K562 (cell line): ENCODE measurements around the gene MMP24OS. TPM values are rescaled to one million over a fixed set of nuclear protein-coding genes. Genes with fewer than 3 reads are reported as not detected.

ENCODE experiments used
- ATF3 ChIP-seq, 2 experiments: fragments of 450-650 bp in 1 of 2; sonication (generic) in 1 of 2; formaldehyde crosslinking in 1 of 2; IDR thresholded peaks in 1 of 2; conservative IDR thresholded peaks in 1 of 2; 2 replicates each; pipeline versions ENCODE4 v1.6.1 to v1.8.1; 2016 to 2023; ENCODE audit warnings: mild to moderate bottlenecking in 2 of 2, moderate library complexity in 2 of 2, inconsistent platforms in 1 of 2, missing genetic modification reagents in 1 of 2
- CCNT2 ChIP-seq: IDR thresholded peaks from 2 replicates; pipeline ENCODE4 v1.6.1; 2011; ENCODE audit warnings: borderline replicate concordance, low read depth, mild to moderate bottlenecking, moderate library complexity, mixed read lengths, low read length; ENCODE audit not compliant: insufficient read length; ENCODE audit errors: extremely low read depth
- CEBPB ChIP-seq: fragments of 450-650 bp; IDR thresholded peaks from 2 replicates; pipeline ENCODE4 v1.6.1; 2016; ENCODE audit warnings: missing genetic modification characterization, missing compliant biosample characterization
- CXXC5 ChIP-seq: fragments of 250-450 bp; sonication (Bioruptor Pico); IDR thresholded peaks from 2 replicates; pipeline ENCODE4 v1.8.0; 2022; ENCODE audit warnings: inconsistent platforms, mild to moderate bottlenecking, moderate library complexity
- E2F1 ChIP-seq: sonication (generic); formaldehyde crosslinking; IDR thresholded peaks from 2 replicates; pipeline ENCODE4 v1.8.1; 2023; ENCODE audit warnings: mild to moderate bottlenecking, missing genetic modification reagents, moderate library complexity
- EP300 ChIP-seq: IDR thresholded peaks from 2 replicates; pipeline ENCODE4 v1.6.1; 2012; ENCODE audit warnings: low read length, improper control_type of control experiment
- ETS1 ChIP-seq: conservative IDR thresholded peaks from 2 replicates; pipeline ENCODE4 v1.6.1; 2011; ENCODE audit warnings: low read depth, mild to moderate bottlenecking, low read length; ENCODE audit not compliant: control insufficient read depth
- FOXK2 ChIP-seq, 2 experiments: fragments of 450-650 bp; IDR thresholded peaks in 1 of 2; conservative IDR thresholded peaks in 1 of 2; 2 replicates each; pipeline ENCODE4 v1.6.1; 2016; ENCODE audit warnings: low read depth in 2 of 2, mild to moderate bottlenecking in 1 of 2
- FOXP1 ChIP-seq: sonication (generic); formaldehyde crosslinking; IDR thresholded peaks from 2 replicates; pipeline ENCODE4 v1.8.0; 2022; ENCODE audit warnings: mild to moderate bottlenecking, missing genetic modification reagents
- GABPB2 ChIP-seq: fragments of 250-450 bp; sonication (Bioruptor Pico); conservative IDR thresholded peaks from 2 replicates; pipeline ENCODE4 v1.5.1; 2021; ENCODE audit warnings: mild to moderate bottlenecking
- MCM3 ChIP-seq: fragments of 450-650 bp; IDR thresholded peaks from 2 replicates; pipeline ENCODE4 v1.6.1; 2016
- MYBL2 ChIP-seq, 2 experiments: fragments of 450-650 bp in 1 of 2; sonication (generic) in 1 of 2; formaldehyde crosslinking in 1 of 2; IDR thresholded peaks; 2 replicates each; pipeline versions ENCODE4 v1.6.1 to v1.8.1; 2017 to 2022; ENCODE audit warnings: borderline replicate concordance in 1 of 2, inconsistent platforms in 1 of 2, low read depth in 1 of 2, mild to moderate bottlenecking in 1 of 2, missing genetic modification reagents in 1 of 2, moderate library complexity in 1 of 2
- NCOA4 ChIP-seq: fragments of 450-650 bp; IDR thresholded peaks from 2 replicates; pipeline ENCODE4 v1.6.1; 2018; ENCODE audit warnings: mild to moderate bottlenecking; ENCODE audit not compliant: partially characterized antibody
- NR2F6 ChIP-seq: fragments of 450-650 bp; formaldehyde crosslinking; IDR thresholded peaks from 2 replicates; pipeline ENCODE4 v1.4.0; 2020; ENCODE audit warnings: mild to moderate bottlenecking
- PPARD ChIP-seq: fragments of 250-450 bp; sonication (Bioruptor Pico); IDR thresholded peaks from 2 replicates; pipeline ENCODE4 v1.8.0; 2022; ENCODE audit warnings: inconsistent platforms, mild to moderate bottlenecking, moderate library complexity
- RUNX1 ChIP-seq: sonication (generic); IDR thresholded peaks from 2 replicates; pipeline ENCODE4 v1.6.1; 2016; ENCODE audit warnings: antibody characterized with exemption, low read depth
- TFAM ChIP-seq: fragments of 250-450 bp; sonication (Bioruptor Pico); conservative IDR thresholded peaks from 2 replicates; pipeline ENCODE4 v1.5.0; 2021; ENCODE audit warnings: mild to moderate bottlenecking, moderate library complexity
- XRCC4 ChIP-seq: IDR thresholded peaks from one replicate; pipeline ENCODE4 v1.6.1; 2011; ENCODE audit not compliant: insufficient read depth, insufficient read length; ENCODE audit errors: extremely low read depth
- ZBTB7A ChIP-seq: IDR thresholded peaks from 2 replicates; pipeline ENCODE4 v1.6.1; 2011; ENCODE audit warnings: low read depth, mild to moderate bottlenecking, low read length, moderate library complexity, borderline replicate concordance; ENCODE audit not compliant: control insufficient read depth
- ZFP30 ChIP-seq: fragments of 250-450 bp; sonication (Bioruptor Pico); IDR thresholded peaks from 2 replicates; pipeline ENCODE4 v1.8.0; 2022; ENCODE audit warnings: moderate library complexity, mild to moderate bottlenecking, inconsistent platforms, borderline replicate concordance
- ZFP36 ChIP-seq: fragments of 150-350 bp; IDR thresholded peaks from 2 replicates; pipeline ENCODE4 v1.6.1; 2018; ENCODE audit warnings: low read length, low read depth; ENCODE audit not compliant: partially characterized antibody
- ZNF239 ChIP-seq: fragments of 250-450 bp; sonication (Bioruptor Pico); IDR thresholded peaks from 2 replicates; pipeline ENCODE4 v1.4.0; 2020; ENCODE audit warnings: mild to moderate bottlenecking
- ZNF589 ChIP-seq: fragments of 200-800 bp; sonication (Bioruptor generic); IDR thresholded peaks from 2 replicates; pipeline ENCODE4 v1.6.1; 2016; ENCODE audit warnings: low read depth, missing genetic modification characterization, missing compliant biosample characterization
- ZNF766 ChIP-seq: fragments of 200-800 bp; sonication (Bioruptor generic); conservative IDR thresholded peaks from 2 replicates; pipeline ENCODE4 v1.6.1; 2016; ENCODE audit warnings: missing genetic modification characterization, missing compliant biosample characterization
- ZNF780A ChIP-seq: fragments of 250-450 bp; sonication (Bioruptor Pico); IDR thresholded peaks from 2 replicates; pipeline ENCODE4 v1.5.0; 2021; ENCODE audit warnings: mild to moderate bottlenecking
- polyA plus RNA-seq, 8 experiments: library from polyadenylated mRNA; depleted of rRNA in 4 of 8; stranded (reverse) in 5 of 8; unstranded in 3 of 8; fragments of >200 nt; fragmentation: Nextera tagmentation in 2 of 8; fragmentation: Illumina TruSeq in 1 of 8; extraction: Ambion mirVana in 2 of 8; extraction: Trizol in 1 of 8; gene quantifications; 2 replicates each; pipeline versions ENCODE4 v1.2.1 to v1.2.3, GENCODE V29; 2011 to 2014; ENCODE audit warnings: inconsistent platforms in 1 of 8, missing spikeins in 1 of 8
- total RNA-seq, 7 experiments: library from RNA; depleted of rRNA in 6 of 7; stranded (reverse); fragments of >200 nt in 6 of 7; fragmentation: Illumina TruSeq in 2 of 7; extraction: Trizol in 2 of 7; gene quantifications; 2 replicates each; pipeline versions ENCODE4 v1.2.1 to v1.2.3, GENCODE V29; 2011 to 2021; ENCODE audit warnings: low replicate concordance in 1 of 7

Gene MMP24OS
- total and polyA plus RNA-seq, 9 of the 15 experiments (the other 6 are each of a cell fraction or from before 2014, with no cell fraction given): 0.92 to 41.5 (median 11.4) TPM

GRCh38 chr20:35226884-35227681 is 50.8 kb downstream of the MMP24OS start (continued):
- peak; percentile 85; the same call in 1 of the 2 replicates for TF ChIP-seq ETS1
- TF ChIP-seq E2F1 (CRISPR knock-in tag): no peak
- no peak for TF ChIP-seq ZNF589 (CRISPR knock-in tag)
- peak in 1 of 2 experiments; percentile 36; a peak in 1 of 4 replicates for TF ChIP-seq FOXK2 (conservative IDR thresholded peaks at IDR 0.05 in 1 of 2, IDR thresholded peaks at IDR 0.05 in 1 of 2; ENCODE audit: low read depth in 2 of 2)
- TF ChIP-seq TFAM (CRISPR knock-in tag): no peak
- TF ChIP-seq XRCC4: no peak
- peak; percentile 61; the same call in 1 of the 2 replicates for TF ChIP-seq FOXP1 (CRISPR knock-in tag)
- TF ChIP-seq ZFP36: no peak
- no peak for TF ChIP-seq ZNF239 (CRISPR knock-in tag)
- TF ChIP-seq ZNF766: peak; percentile 76
- TF ChIP-seq CEBPB: no peak
- no peak for TF ChIP-seq PPARD (CRISPR knock-in tag)
- TF ChIP-seq ZNF780A (CRISPR knock-in tag): no peak
- peak; percentile 76; the same call in 1 of the 2 replicates for TF ChIP-seq ZBTB7A
- TF ChIP-seq CCNT2: no peak
- TF ChIP-seq GABPB2 (CRISPR knock-in tag): no peak
- no peak for TF ChIP-seq RUNX1
- no peak for TF ChIP-seq MYBL2 (IDR thresholded peaks at IDR 0.05; ENCODE audit: low read depth)
- TF ChIP-seq MYBL2 (CRISPR knock-in tag; IDR thresholded peaks at IDR 0.05; ENCODE audit: borderline replicate concordance): no peak
- TF ChIP-seq NCOA4: no peak
- TF ChIP-seq ZFP30 (CRISPR knock-in tag): no peak
- TF ChIP-seq EP300: no peak
- TF ChIP-seq CXXC5 (CRISPR knock-in tag): no peak
- no peak for TF ChIP-seq ATF3 (IDR thresholded peaks at IDR 0.05)
- TF ChIP-seq ATF3 (CRISPR knock-in tag; conservative IDR thresholded peaks at IDR 0.05): no peak
- no peak for TF ChIP-seq MCM3
- no peak for TF ChIP-seq NR2F6 (CRISPR knock-in tag)
